ENCODE data around the gene ZNF415.

- no peak for TF ChIP-seq POLR2A (IDR thresholded peaks at IDR 0.05)
- no peak for TF ChIP-seq CTCF (IDR thresholded peaks at IDR 0.05)
Measured at GRCh38 chr19:53057904-53058580, 74.7 kb downstream of the ZNF415 start.
